ENCODE results near the gene NRARP. TPM values are rescaled to one million over a fixed set of nuclear protein-coding genes. Genes with fewer than 3 reads are reported as not detected.

NRARP gene
- total RNA-seq, 1 experiment from 2014 or later: 32.6 TPM

DNA sequence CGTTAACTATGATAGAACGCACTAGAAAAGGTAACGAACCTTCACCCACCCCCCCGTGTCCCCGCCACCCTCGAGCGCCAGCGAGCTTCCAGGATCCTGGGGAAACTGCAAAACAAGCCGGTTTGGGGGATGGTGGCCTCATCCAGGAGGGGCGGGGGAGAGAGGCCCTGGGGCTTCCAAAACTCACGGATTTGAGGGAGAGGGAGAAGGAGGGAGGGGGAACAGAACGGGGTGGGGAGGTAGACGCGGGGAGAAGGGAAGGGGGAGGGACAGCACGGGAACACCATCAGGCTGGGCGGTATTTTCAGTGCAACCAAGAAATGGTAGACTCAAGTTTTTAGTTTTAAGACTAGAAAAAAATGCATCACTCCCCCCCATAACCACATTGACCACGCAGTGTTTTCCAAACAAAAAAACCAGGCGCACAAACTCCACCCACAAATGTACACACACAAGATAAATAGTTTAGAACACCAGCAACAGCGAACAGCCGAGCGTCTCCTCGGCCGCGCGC is 1.4 kb downstream of the NRARP start:
- CTCF ChIA-PET: no interaction called here
- Mint-ChIP-seq H3K36me3 (ENCODE audit: insufficient read depth, unreplicated experiment) (peaks cover 56% of the 10 kb centered on the region), H3K4me1 (ENCODE audit: low read depth, unreplicated experiment) (peaks cover 13% of the 10 kb centered on the region), H3K27me3 (ENCODE audit: unreplicated experiment) (no peaks in the 10 kb centered on the region), H3K4me3 (ENCODE audit: low read depth, unreplicated experiment) (peak overlapping the region; percentile 81), H3K27ac (ENCODE audit: unreplicated experiment) (peak overlapping the region; percentile 71), H3K9me3 (ENCODE audit: low read depth, unreplicated experiment) (no peaks in the 10 kb centered on the region)
- TF ChIP-seq, protein P1, sequence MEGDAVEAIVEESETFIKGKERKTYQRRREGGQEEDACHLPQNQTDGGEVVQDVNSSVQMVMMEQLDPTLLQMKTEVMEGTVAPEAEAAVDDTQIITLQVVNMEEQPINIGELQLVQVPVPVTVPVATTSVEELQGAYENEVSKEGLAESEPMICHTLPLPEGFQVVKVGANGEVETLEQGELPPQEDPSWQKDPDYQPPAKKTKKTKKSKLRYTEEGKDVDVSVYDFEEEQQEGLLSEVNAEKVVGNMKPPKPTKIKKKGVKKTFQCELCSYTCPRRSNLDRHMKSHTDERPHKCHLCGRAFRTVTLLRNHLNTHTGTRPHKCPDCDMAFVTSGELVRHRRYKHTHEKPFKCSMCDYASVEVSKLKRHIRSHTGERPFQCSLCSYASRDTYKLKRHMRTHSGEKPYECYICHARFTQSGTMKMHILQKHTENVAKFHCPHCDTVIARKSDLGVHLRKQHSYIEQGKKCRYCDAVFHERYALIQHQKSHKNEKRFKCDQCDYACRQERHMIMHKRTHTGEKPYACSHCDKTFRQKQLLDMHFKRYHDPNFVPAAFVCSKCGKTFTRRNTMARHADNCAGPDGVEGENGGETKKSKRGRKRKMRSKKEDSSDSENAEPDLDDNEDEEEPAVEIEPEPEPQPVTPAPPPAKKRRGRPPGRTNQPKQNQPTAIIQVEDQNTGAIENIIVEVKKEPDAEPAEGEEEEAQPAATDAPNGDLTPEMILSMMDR (IDR thresholded peaks at IDR 0.05; ENCODE audit: unreplicated experiment): no peak
- intact Hi-C loops (cut with micrococcal nuclease; ENCODE audit: unreplicated experiment): no loop called here
- BruUV-seq (replicated peaks): no TSS peak
- DNase-seq: no peak

DNA sequence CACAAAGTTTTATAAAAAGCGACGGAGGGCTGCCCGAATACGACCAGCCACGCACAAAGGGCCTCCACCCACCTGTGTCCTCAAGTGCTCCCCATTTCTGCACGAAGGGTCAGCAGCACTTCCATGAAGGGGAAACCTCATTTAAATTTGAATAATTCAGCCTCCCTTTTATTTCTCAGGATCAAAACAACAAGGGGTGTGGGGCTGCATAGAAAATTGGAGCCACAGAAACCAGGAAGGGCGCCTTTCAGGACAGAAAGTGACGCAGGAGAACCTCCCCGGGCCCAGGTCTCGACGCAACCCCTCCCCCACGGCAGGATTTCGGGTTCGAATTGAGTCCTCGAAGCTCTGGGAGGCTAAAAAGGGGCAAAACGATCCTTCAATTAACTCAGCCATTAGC is 2.1 kb downstream of the NRARP start:
- Mint-ChIP-seq H3K36me3 (ENCODE audit: insufficient read depth, unreplicated experiment) (peaks cover 56% of the 10 kb centered on the region), H3K4me3 (ENCODE audit: low read depth, unreplicated experiment) (peak overlapping the region; percentile 81), H3K27me3 (ENCODE audit: unreplicated experiment) (no peaks in the 10 kb centered on the region), H3K27ac (ENCODE audit: unreplicated experiment) (peak overlapping the region; percentile 85), H3K9me3 (ENCODE audit: low read depth, unreplicated experiment) (no peaks in the 10 kb centered on the region), H3K4me1 (ENCODE audit: low read depth, unreplicated experiment) (peaks cover 13% of the 10 kb centered on the region)
- DNase-seq: no peak
- TF ChIP-seq, protein P1 (IDR thresholded peaks at IDR 0.05; ENCODE audit: unreplicated experiment): no peak
- intact Hi-C loops (cut with micrococcal nuclease; ENCODE audit: unreplicated experiment): loop anchor here (10.0 kb wide), 1 partner anchor 115 kb away; no protein-coding TSS in a partner anchor
- CTCF ChIA-PET: no interaction called here
- TSS peak; percentile 86 for BruUV-seq (replicated peaks)

DNA sequence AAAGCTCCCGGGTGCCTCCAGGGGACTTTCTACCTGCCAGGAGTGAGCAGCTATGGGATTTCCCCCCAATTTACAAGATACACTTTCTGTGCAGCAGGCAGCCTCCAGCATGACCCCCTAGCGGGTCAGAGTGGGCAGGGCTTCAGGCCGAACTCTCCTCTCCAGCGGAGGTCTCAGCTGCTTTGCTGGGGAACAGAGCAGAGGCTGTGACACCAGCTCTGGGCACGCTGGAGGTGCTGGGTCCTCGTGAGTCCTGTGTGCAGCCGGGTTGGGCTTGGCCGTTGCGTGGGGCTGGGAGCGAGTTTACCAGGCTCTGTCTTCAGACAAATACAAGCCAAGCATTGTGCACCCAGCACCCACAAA is 2.9 kb downstream of the NRARP start:
- TF ChIP-seq, protein P1 (IDR thresholded peaks at IDR 0.05; ENCODE audit: unreplicated experiment): no peak
- H3K36me3 Mint-ChIP-seq (ENCODE audit: insufficient read depth, unreplicated experiment): peaks cover 61% of the 10 kb centered on the region
- peaks cover 14% of the 10 kb centered on the region for H3K4me1 Mint-ChIP-seq (ENCODE audit: low read depth, unreplicated experiment)
- H3K27me3 Mint-ChIP-seq (ENCODE audit: unreplicated experiment): no peaks in the 10 kb centered on the region
- H3K27ac Mint-ChIP-seq (ENCODE audit: unreplicated experiment): no peak overlapping the region
- no peak for DNase-seq
- no TSS peak for BruUV-seq (replicated peaks)
- H3K4me3 Mint-ChIP-seq (ENCODE audit: low read depth, unreplicated experiment): peak overlapping the region; percentile 81
- no peaks in the 10 kb centered on the region for H3K9me3 Mint-ChIP-seq (ENCODE audit: low read depth, unreplicated experiment)
- CTCF ChIA-PET: interaction anchor here (0.8 kb wide), 1 partner anchor 12 kb away, joined by 3 read pairs; no protein-coding TSS in a partner anchor
- intact Hi-C loops (cut with micrococcal nuclease; ENCODE audit: unreplicated experiment): loop anchor here (10.0 kb wide), 1 partner anchor 116 kb away; no protein-coding TSS in a partner anchor

DNA sequence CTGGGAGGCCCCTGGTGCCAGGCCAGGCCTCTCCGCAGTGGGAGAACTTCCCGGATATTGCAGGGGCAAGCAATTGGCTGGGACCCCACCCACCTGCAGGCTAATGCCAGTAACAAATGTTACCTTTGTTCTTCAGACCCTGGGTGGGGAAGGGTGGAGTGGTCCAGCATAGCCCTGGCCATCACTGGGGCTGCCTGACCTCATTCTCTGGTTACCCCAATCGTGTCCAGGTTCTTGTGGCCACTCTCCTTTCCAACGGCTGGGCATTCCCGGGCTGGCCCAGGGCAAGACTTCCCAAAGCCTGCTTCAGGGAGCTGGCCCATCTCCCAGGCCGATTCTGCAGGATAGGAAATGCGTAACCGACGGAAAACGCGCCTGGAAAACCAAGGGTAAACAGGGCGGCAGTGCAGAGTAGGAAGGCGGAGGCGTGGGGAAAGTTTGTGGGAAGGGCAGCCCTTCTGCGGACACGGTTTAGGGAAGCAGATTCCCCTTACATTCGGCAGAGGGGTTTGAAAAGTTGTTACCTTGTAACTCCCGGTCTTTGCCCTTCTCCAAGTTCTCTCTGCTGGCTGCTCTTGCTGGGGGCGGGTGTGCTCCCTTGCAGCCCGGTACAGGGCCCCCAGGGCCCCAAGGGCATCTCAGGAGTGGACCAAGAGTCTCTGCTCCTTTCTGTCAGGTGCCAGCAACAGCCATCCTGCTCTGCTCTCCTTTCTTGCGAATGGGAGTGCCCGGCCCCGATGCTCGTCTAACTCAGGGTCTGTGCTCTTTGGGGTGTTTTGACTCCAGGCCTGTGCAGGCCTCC is 3.5 kb downstream of the NRARP start:
- Mint-ChIP-seq H3K4me3 (ENCODE audit: low read depth, unreplicated experiment) (peak overlapping the region; percentile 81), H3K9me3 (ENCODE audit: low read depth, unreplicated experiment) (no peaks in the 10 kb centered on the region), H3K27ac (ENCODE audit: unreplicated experiment) (peak overlapping the region; percentile 30), H3K36me3 (ENCODE audit: insufficient read depth, unreplicated experiment) (peaks cover 67% of the 10 kb centered on the region), H3K27me3 (ENCODE audit: unreplicated experiment) (no peaks in the 10 kb centered on the region), H3K4me1 (ENCODE audit: low read depth, unreplicated experiment) (peaks cover 20% of the 10 kb centered on the region)
- TF ChIP-seq, protein P1 (IDR thresholded peaks at IDR 0.05; ENCODE audit: unreplicated experiment): no peak
- intact Hi-C loops (cut with micrococcal nuclease; ENCODE audit: unreplicated experiment): loop anchor here (10.0 kb wide), 1 partner anchor 116 kb away; no protein-coding TSS in a partner anchor
- CTCF ChIA-PET: interaction anchor here (0.8 kb wide), 1 partner anchor 13 kb away, joined by 3 read pairs; no protein-coding TSS in a partner anchor
- no peak for DNase-seq
- BruUV-seq (replicated peaks): TSS peak; percentile 36

Measured in Calu3 (cell line).